Gastrocnemius medialis (tissue), 4 donors: ENCODE data around the gene SMARCAD1. TPM values are rescaled to one million over a fixed set of nuclear protein-coding genes. Genes with fewer than 3 reads are reported as not detected.

Experiments
- ATAC-seq, 2 donors: fragments of 150-250 bp; one replicate each; pipeline ENCODE4 v1.9.1; 2016
- DNase-seq, 2 donors: peaks; one replicate each; pipeline ENCODE4 v3.0.0-alpha.2; 2019
- H3K27ac ChIP-seq, 4 donors: fragments of 200-600 bp; sonication (generic); 1 replicate in 1 of 4; 2 replicates in 3 of 4; pipeline ENCODE4 v1.5.1; 2016 to 2018; ENCODE audit warnings: mild to moderate bottlenecking in 2 of 4, moderate library complexity in 1 of 4
- H3K27me3 ChIP-seq, 3 donors: fragments of 200-600 bp; sonication (generic) in 2 of 3; 1 replicate in 1 of 3; 2 replicates in 2 of 3; pipeline versions ENCODE4 v1.5.1 to v1.6.0; 2016 to 2019; ENCODE audit warnings: mild to moderate bottlenecking in 1 of 3, moderate library complexity in 1 of 3
- H3K36me3 ChIP-seq, 2 donors: fragments of 200-600 bp; sonication (generic) in 1 of 2; one replicate each; pipeline ENCODE4 v1.5.1; 2017 to 2018
- H3K4me1 ChIP-seq, 2 donors: fragments of 200-600 bp; sonication (generic) in 1 of 2; one replicate each; pipeline ENCODE4 v1.5.1; 2016 to 2017; ENCODE audit warnings: mild to moderate bottlenecking in 2 of 2
- H3K4me3 ChIP-seq, 4 donors: fragments of 200-600 bp; sonication (generic) in 3 of 4; 1 replicate in 1 of 4; 2 replicates in 3 of 4; pipeline ENCODE4 v1.5.1; 2016 to 2019; ENCODE audit warnings: mild to moderate bottlenecking in 2 of 4
- H3K9me3 ChIP-seq, 3 donors: fragments of 200-600 bp; sonication (generic) in 2 of 3; 1 replicate in 1 of 3; 2 replicates in 2 of 3; pipeline ENCODE4 v1.5.1; 2016 to 2019
- CTCF ChIP-seq, 5 experiments: fragments of 450-650 bp in 3 of 5; fragments of 200-600 bp in 2 of 5; sonication (generic) in 2 of 5; IDR thresholded peaks in 4 of 5; conservative IDR thresholded peaks in 1 of 5; 1 replicate in 4 of 5; 2 replicates in 1 of 5; pipeline ENCODE4 v1.5.1; 2016 to 2019; ENCODE audit warnings: antibody characterized with exemption in 5 of 5, mild to moderate bottlenecking in 3 of 5, moderate library complexity in 3 of 5
- POLR2A ChIP-seq, 2 donors: fragments of 450-650 bp; IDR thresholded peaks; one replicate each; pipeline ENCODE4 v1.6.1; 2017; ENCODE audit warnings: antibody characterized with exemption in 2 of 2, mild to moderate bottlenecking in 2 of 2, moderate library complexity in 2 of 2
- in situ Hi-C, 4 donors: fragments of 200-750 bp; cut with MboI; loops; one replicate each; pipeline versions ENCODE4 v1.15.0 to v1.8.0; 2017; ENCODE audit warnings: low sequenced_read_pairs in 4 of 4
- intact Hi-C: fragments of 100-400 bp; cut with DNase I; formaldehyde crosslinking; loops from one replicate; pipeline ENCODE4 v1.15.1; 2023; ENCODE audit warnings: low total_unique reads
- total RNA-seq, 4 donors: library from RNA; depleted of rRNA; stranded (reverse); fragments of >200 nt; gene quantifications; one replicate each; pipeline versions ENCODE4 v1.1.0 to v1.2.3, GENCODE V29; 2016

Gene SMARCAD1
- total RNA-seq, 4 donors from 2014 or later = 5.7 to 16.9 (median 8.0) TPM

GRCh38 chr4:94302191-94302590 lies 94.5 kb downstream of the SMARCAD1 start:
- Histone ChIP-seq H3K27ac (no peak overlapping the region), H3K4me1 (no peaks in the 10 kb centered on the region), H3K9me3 (no peaks in the 10 kb centered on the region), H3K36me3 (no peaks in the 10 kb centered on the region), H3K27me3 (no peaks in the 10 kb centered on the region), H3K4me3 (no peak overlapping the region)
- no peak for TF ChIP-seq POLR2A (IDR thresholded peaks at IDR 0.05)
- no peak for TF ChIP-seq CTCF (IDR thresholded peaks at IDR 0.05 in 4 of 5, conservative IDR thresholded peaks at IDR 0.05 in 1 of 5)
- intact Hi-C loops (loop anchor here (10.0 kb wide), 1 partner anchor 293 kb away; no protein-coding TSS in a partner anchor), in situ Hi-C loops (no loop called here)
- no peak for ATAC-seq
- DNase-seq = no peak

- no peak for TF ChIP-seq POLR2A (IDR thresholded peaks at IDR 0.05)
- peak in 3 of 5 experiments; percentile 33 to 59 (median 51) for TF ChIP-seq CTCF (IDR thresholded peaks at IDR 0.05 in 4 of 5, conservative IDR thresholded peaks at IDR 0.05 in 1 of 5)
- Histone ChIP-seq H3K27me3 (no peaks in the 10 kb centered on the region), H3K9me3 (no peaks in the 10 kb centered on the region), H3K27ac (no peak overlapping the region), H3K4me1 (no peaks in the 10 kb centered on the region), H3K36me3 (no peaks in the 10 kb centered on the region), H3K4me3 (no peak overlapping the region)
- intact Hi-C loops (loop anchor here (10.0 kb wide), 1 partner anchor 290 kb away; no protein-coding TSS in a partner anchor), in situ Hi-C loops (no loop called here)
- DNase-seq = no peak
- no peak for ATAC-seq
These were observed 96.8 kb downstream of the SMARCAD1 start for GRCh38 chr4:94304365-94304971.

- Histone ChIP-seq H3K36me3 (no peaks in the 10 kb centered on the region), H3K4me1 (no peaks in the 10 kb centered on the region), H3K9me3 (no peaks in the 10 kb centered on the region), H3K27me3 (no peaks in the 10 kb centered on the region), H3K4me3 (no peak overlapping the region), H3K27ac (no peak overlapping the region)
- in situ Hi-C loops = no loop called here
- no peak for ATAC-seq
- DNase-seq = no peak
- TF ChIP-seq CTCF (IDR thresholded peaks at IDR 0.05 in 4 of 5, conservative IDR thresholded peaks at IDR 0.05 in 1 of 5) (no peak), POLR2A (IDR thresholded peaks at IDR 0.05) (no peak)
- intact Hi-C loops = loop anchor here (5.0 to 10.0 kb wide), 2 partner anchors 87 to 289 kb away; no protein-coding TSS in a partner anchor
These were observed 98.0 kb downstream of the SMARCAD1 start for GRCh38 chr4:94305466-94306225.

- Histone ChIP-seq H3K4me3 (no peak overlapping the region), H3K36me3 (no peaks in the 10 kb centered on the region), H3K27me3 (no peaks in the 10 kb centered on the region), H3K4me1 (no peaks in the 10 kb centered on the region), H3K27ac (no peak overlapping the region), H3K9me3 (no peaks in the 10 kb centered on the region)
- ATAC-seq = no peak
- intact Hi-C loops = loop anchor here (5.0 to 10.0 kb wide), 2 partner anchors 86 to 288 kb away; no protein-coding TSS in a partner anchor
- in situ Hi-C loops = no loop called here
- no peak for TF ChIP-seq CTCF (IDR thresholded peaks at IDR 0.05 in 4 of 5, conservative IDR thresholded peaks at IDR 0.05 in 1 of 5)
- no peak for TF ChIP-seq POLR2A (IDR thresholded peaks at IDR 0.05)
- DNase-seq = no peak
These were observed 99.0 kb downstream of the SMARCAD1 start for GRCh38 chr4:94306713-94307112.
